Measurements from ENCODE around the gene CERS6.

The CERS6 gene

GRCh38 chr2:168607992-168608391 lies 151.9 kb downstream of the CERS6 start:
- DNase-seq = no peak

GRCh38 chr2:168608796-168609195 lies 152.7 kb downstream of the CERS6 start:
- no peak for DNase-seq

- DNase-seq = no peak
Measured at GRCh38 chr2:168611091-168611490, 155.0 kb downstream of the CERS6 start.

GRCh38 chr2:168611896-168612650 lies 156.0 kb downstream of the CERS6 start:
- no peak for DNase-seq

GRCh38 chr2:168612719-168613118 lies 156.6 kb downstream of the CERS6 start:
- DNase-seq = no peak

GRCh38 chr2:168613551-168613950 lies 157.5 kb downstream of the CERS6 start:
- DNase-seq = no peak

- DNase-seq = no peak
Measured at GRCh38 chr2:168614172-168615018, 158.3 kb downstream of the CERS6 start.

GRCh38 chr2:168620554-168620953 lies 164.5 kb downstream of the CERS6 start:
- no peak for DNase-seq

- no peak for DNase-seq
Measured at GRCh38 chr2:168622559-168622958, 166.5 kb downstream of the CERS6 start.

GRCh38 chr2:168624028-168624427 lies 168.0 kb downstream of the CERS6 start:
- no peak for DNase-seq

- no peak for DNase-seq
Measured at GRCh38 chr2:168626096-168626495, 170.0 kb downstream of the CERS6 start.

- DNase-seq = no peak
Measured at GRCh38 chr2:168626647-168627046, 170.6 kb downstream of the CERS6 start.

GRCh38 chr2:168632709-168633121 lies 176.6 kb downstream of the CERS6 start:
- DNase-seq = no peak

GRCh38 chr2:168633200-168633599 lies 177.1 kb downstream of the CERS6 start:
- DNase-seq = no peak

- no peak for DNase-seq
Measured at GRCh38 chr2:168633895-168634294, 177.8 kb downstream of the CERS6 start.

GRCh38 chr2:168635065-168635577 lies 179.0 kb downstream of the CERS6 start:
- no peak for DNase-seq

GRCh38 chr2:168639018-168639417 lies 182.9 kb downstream of the CERS6 start:
- no peak for DNase-seq

GRCh38 chr2:168639441-168639898 lies 183.4 kb downstream of the CERS6 start:
- DNase-seq = no peak

GRCh38 chr2:168640039-168640438 lies 184.0 kb downstream of the CERS6 start:
- DNase-seq = no peak

- no peak for DNase-seq
Measured at GRCh38 chr2:168641636-168642035, 185.6 kb downstream of the CERS6 start.

- DNase-seq = no peak
Measured at GRCh38 chr2:168642873-168643272, 186.8 kb downstream of the CERS6 start.

- DNase-seq = no peak
Measured at GRCh38 chr2:168643979-168644378, 187.9 kb downstream of the CERS6 start.

- DNase-seq = no peak
Measured at GRCh38 chr2:168645696-168646338, 189.7 kb downstream of the CERS6 start.
